Smooth muscle cell of the brain vasculature (primary cell): Measurements from ENCODE around the gene PTCD1.
"Not testable (repeated sequence)": the region's sequence is repeated elsewhere in the genome, so short reads cannot be mapped to it uniquely, and the experiment has no call there.

Source experiments
- DNase-seq: peaks from one replicate; pipeline ENCODE4 v3.0.0-alpha.2; 2012; ENCODE audit warnings: low read depth, low spot score

Gene PTCD1

GRCh38 chr7:99449326-99449725, 10.7 kb upstream of the PTCD1 start:
- DNase-seq, result no peak

GRCh38 chr7:99448855-99449254, 10.3 kb upstream of the PTCD1 start:
- DNase-seq, result no peak

DNA sequence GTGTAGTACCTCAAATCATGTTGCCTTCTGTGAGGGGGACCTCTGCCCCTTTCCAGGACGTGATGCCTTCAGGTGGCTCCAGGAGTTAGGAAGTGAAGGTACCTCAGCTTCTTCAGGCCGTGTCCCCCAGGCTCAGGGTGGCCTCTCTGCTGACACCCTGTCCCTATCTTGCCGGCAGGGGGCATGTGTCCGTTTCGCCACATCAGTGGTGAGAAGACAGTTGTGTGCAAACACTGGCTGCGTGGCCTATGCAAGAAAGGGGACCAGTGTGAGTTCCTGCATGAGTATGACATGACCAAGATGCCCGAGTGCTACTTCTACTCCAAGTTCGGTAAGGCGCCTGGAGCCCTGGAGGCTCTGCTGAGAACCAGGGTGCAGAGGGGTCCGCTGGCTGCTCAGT, 9.3 kb upstream of the PTCD1 start:
- no peak for DNase-seq

GRCh38 chr7:99446096-99446495, 7.5 kb upstream of the PTCD1 start:
- DNase-seq, result no peak

GRCh38 chr7:99440195-99440594, 1.6 kb upstream of the PTCD1 start:
- no peak for DNase-seq

DNA sequence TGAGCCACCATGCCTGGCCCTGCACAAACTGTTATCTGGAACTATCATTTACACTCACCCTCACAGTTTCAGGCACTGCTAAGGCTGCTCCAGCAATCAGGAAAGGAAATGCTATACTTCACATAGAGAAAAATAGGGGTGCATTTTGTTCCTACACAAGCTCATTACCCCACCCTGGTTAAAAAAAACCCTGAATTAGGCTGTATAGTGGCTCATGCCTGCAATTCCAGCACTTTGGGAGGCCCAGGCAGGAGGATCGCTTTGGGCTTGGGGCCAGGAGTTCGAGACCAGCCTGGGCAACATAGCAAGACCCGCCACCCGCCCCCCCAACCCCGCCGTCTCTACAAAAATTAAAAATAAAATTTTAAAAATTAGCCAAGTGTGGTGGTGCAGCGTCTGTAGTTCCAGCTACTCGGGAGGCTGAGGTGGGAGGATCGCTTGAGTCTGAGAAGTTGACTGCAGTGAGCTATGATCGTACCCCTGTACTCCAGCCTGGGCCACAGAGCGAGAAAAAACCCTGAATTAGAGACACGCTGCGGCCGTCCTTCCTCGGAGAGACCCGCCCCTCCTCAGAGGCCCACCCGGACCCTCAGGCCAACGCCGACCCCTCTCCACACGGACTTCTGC, 539 bp downstream of the PTCD1 start:
- DNase-seq, result no peak

GRCh38 chr7:99433158-99433557, 5.4 kb downstream of the PTCD1 start:
- no peak for DNase-seq

GRCh38 chr7:99431756-99432540, 6.7 kb downstream of the PTCD1 start:
- not testable (repeated sequence) for DNase-seq

DNA sequence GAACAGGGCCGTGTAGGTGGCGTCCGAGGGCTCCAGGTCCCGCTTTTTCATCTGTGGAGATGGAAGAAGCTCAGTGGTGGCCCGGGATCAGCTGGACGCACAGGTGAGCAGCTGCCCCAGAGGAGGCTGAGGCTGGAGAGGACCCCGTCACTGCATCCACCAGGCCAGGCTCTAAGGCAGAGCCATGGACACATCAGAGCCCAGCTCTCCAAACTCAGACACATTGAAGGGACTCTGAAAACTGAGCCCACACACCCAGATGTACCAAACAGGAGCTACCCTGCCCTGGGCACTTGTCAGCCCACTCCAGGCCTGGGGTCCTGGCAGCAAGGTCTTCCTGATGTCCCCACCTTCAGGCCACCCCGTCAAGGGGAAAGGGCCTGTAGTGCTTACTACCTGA, 8.8 kb downstream of the PTCD1 start:
- no peak for DNase-seq

DNA sequence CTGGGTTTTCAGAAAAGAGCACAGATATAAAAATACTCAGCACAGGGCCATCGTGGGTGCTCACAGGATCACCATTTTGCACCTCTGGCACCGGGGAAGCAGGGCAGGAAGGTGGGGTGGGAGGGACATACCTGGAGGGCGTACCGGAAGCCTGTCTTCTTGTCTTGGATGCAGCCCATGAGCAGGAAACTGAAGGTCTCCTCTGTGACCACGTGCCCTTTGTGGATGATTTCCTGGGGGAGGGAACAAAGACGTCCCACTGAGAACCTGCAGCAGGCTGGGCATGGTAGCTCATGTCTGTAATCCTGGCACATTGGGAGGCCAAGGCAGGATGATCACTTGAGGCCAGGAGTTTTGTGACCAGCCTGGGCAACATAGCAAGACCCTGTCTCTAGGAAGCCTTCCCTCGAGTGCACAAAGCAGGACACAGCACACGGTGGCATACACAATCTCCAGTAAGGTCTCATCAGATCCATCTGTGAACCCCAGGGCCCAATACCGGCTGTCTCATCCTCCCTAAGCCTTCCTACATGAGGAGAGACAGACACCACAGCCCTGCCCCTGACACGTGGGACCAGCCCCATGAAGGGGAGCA, 9.5 kb downstream of the PTCD1 start:
- no peak for DNase-seq

- no peak for DNase-seq
These were observed 13.5 kb downstream of the PTCD1 start for GRCh38 chr7:99424932-99425730.

GRCh38 chr7:99422625-99423024, 16.0 kb downstream of the PTCD1 start:
- no peak for DNase-seq

DNA sequence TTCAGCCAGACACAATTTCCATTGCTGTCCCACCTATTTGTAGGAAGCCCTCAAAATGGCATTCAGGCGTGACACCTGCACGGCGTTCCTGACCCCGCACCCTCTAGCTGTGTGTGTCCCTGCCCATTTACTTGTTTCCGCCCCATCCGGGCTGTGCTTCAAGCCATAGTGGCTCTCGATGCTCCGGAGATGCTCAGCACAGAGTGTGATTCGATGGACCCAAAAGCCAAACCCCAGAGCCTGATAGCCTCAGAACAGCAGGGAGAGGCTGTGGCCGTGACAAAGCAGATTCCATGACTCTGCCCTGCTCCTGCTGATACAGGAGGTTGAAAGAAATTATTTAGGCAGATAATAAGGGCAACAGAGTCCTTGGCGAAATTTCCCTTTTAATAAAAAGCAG, 16.4 kb downstream of the PTCD1 start:
- DNase-seq, result no peak

- DNase-seq, result no peak
These were observed 17.6 kb downstream of the PTCD1 start for GRCh38 chr7:99420986-99421385.

DNA sequence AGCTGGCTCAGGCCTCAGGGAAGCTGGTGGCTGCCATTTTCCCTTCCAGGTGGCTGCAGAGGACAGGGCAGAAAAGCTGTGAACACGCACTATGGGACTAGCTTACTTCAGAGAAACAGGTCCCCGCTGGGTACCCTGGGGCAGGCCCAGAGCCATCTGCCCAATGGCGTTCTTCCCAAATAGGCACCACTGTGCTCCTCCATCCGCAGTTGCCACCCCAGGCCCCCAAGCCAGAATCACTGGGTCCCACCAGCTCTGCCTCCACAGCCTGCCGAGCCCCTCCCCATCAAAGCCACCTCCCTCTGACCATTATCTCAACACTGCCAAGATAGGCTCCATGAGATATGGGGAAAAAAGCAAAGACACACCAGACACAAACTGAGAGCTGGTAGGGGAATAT, 18.4 kb downstream of the PTCD1 start:
- DNase-seq, result no peak

GRCh38 chr7:99419323-99420021, 19.1 kb downstream of the PTCD1 start:
- no peak for DNase-seq

DNA sequence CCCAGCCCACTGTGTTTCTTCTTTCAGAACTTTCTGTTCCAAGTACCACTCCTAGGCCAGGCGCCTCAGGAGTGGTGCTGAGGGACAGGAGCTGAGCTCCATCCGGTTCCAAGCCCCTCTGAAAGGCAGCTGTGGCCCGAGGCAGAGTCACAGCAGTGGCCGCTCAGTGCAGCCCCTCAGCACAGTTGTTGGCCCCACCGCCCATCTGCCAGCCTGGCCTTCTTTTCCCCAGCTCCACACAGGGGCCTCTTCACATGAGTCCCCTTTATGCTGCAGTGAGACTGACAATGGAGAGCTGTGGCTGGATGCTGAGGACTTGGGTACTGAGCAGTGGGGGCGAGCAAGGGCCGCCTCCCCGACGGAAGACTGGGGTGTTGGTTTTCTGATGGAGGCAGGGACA, 20.3 kb downstream of the PTCD1 start:
- no peak for DNase-seq

GRCh38 chr7:99415513-99416127, 23.0 kb downstream of the PTCD1 start:
- not testable (repeated sequence) for DNase-seq

DNA sequence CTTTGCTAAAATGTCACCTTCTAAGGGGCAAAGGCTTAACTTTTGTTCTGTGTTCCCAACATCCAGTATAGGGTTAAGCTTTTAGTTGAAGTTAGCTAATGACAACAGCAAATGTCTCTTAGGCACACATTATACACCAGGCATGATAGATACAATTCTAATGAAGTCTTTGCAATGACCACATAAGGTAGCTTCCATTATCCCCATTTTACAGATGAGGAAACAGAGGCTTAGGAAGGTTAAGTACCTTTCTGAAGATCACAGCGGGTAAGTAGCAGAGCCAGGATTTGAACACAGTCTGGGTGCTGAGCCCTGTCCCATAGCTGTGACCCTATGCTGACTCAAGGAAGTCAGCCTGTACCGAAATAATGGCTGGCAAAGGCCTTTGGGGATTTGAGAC, 28.0 kb downstream of the PTCD1 start:
- DNase-seq, result no peak

- DNase-seq, result no peak
These were observed 28.8 kb downstream of the PTCD1 start for GRCh38 chr7:99409806-99410205.

DNA sequence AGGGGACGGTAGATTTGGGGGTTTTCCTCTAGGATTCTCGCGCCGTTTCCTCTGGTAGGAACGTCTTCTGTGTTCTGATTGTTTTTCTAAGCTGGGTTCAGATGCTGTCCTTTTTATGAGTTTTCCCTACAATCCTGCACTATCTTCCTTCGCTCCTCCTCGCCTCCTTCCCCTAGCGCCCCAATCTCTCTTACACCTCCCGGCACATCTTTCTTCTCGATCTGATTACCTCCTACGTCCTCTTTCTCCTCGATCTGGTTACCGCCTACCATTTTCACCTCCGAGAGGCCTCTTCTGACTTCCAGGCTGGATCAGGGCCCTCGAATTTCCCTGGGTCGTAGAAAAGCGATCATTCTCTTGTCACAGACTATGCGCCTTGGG, 29.4 kb downstream of the PTCD1 start:
- no peak for DNase-seq
